ENCODE measurements around the gene SPTA1.

- no peak for TF ChIP-seq CTCF (IDR thresholded peaks at IDR 0.05)
- TF ChIP-seq POLR2A (IDR thresholded peaks at IDR 0.05): no peak
These were observed 121.9 kb downstream of the SPTA1 start for GRCh38 chr1:158564608-158565007.

Data from adrenal gland (tissue), 5 donors.